Upper lobe of left lung (tissue), 4 donors: ENCODE measurements around the gene CYTH3.

Experiments
- CTCF ChIP-seq, 6 experiments: fragments of 450-650 bp in 4 of 6; fragments of 200-600 bp in 2 of 6; sonication (generic) in 2 of 6; IDR thresholded peaks; one replicate each; pipeline ENCODE4 v1.5.1; 2016 to 2019; ENCODE audit warnings: antibody characterized with exemption in 6 of 6
- EP300 ChIP-seq, 4 donors: sonication (generic); formaldehyde crosslinking; IDR thresholded peaks; one replicate each; pipeline ENCODE4 v1.5.1; 2017; ENCODE audit warnings: antibody characterized with exemption in 4 of 4, control low read depth in 2 of 4
- POLR2A ChIP-seq, 4 donors: fragments of 450-650 bp; IDR thresholded peaks; one replicate each; pipeline ENCODE4 v1.5.1; 2016 to 2017; ENCODE audit warnings: antibody characterized with exemption in 4 of 4, mild to moderate bottlenecking in 2 of 4
- POLR2AphosphoS5 ChIP-seq, 2 donors: sonication (generic); formaldehyde crosslinking; IDR thresholded peaks; one replicate each; pipeline ENCODE4 v1.5.1; 2017; ENCODE audit warnings: antibody characterized with exemption in 2 of 2

GRCh38 chr7:6202117-6202516 lies 70.3 kb downstream of the CYTH3 start:
- TF ChIP-seq CTCF (IDR thresholded peaks at IDR 0.05) (no peak), EP300 (IDR thresholded peaks at IDR 0.05) (no peak), POLR2A (IDR thresholded peaks at IDR 0.05) (no peak), POLR2AphosphoS5 (IDR thresholded peaks at IDR 0.05) (no peak)
